MM.1S (cell line): ENCODE data around the gene DAZ4.
"Not testable (repeated sequence)": the region's sequence is repeated elsewhere in the genome, so short reads cannot be mapped to it uniquely, and the experiment has no call there.

Source experiments
- CTCF ChIP-seq: fragments of 300-600 bp; sonication (generic); IDR thresholded peaks from 2 replicates; pipeline ENCODE4 v1.5.1; 2016; ENCODE audit warnings: antibody characterized with exemption, low read length, mixed read lengths
- EZH2 ChIP-seq: fragments of 300-600 bp; sonication (generic); optimal IDR thresholded peaks from 2 replicates; pipeline ENCODE3; 2017; ENCODE audit warnings: low read depth, mild to moderate bottlenecking, antibody characterized with exemption, low read length, mixed read lengths

- TF ChIP-seq CTCF, EZH2: not testable (repeated sequence)
Measured at GRCh38 chrY:24824184-24824879, 9.4 kb upstream of the DAZ4 start.
